Adrenal gland (tissue), 12 donors: Measurements from ENCODE around the gene ST3GAL4. TPM values are rescaled to one million over a fixed set of nuclear protein-coding genes. Genes with fewer than 3 reads are reported as not detected.

Experiments
- DNase-seq, 7 donors: peaks; one replicate each; pipeline ENCODE4 v3.0.0-alpha.2; 2019 to 2020
- H3K27ac ChIP-seq, 5 donors: fragments of 200-600 bp; sonication (generic) in 4 of 5; 1 replicate in 3 of 5; 2 replicates in 2 of 5; pipeline versions ENCODE4 v1.5.1 to v1.8.0; 2016 to 2020; ENCODE audit warnings: mild to moderate bottlenecking in 1 of 5
- H3K27me3 ChIP-seq: fragments of 200-600 bp; 2 replicates; pipeline ENCODE4 v1.8.0; 2021
- H3K36me3 ChIP-seq, 2 donors: fragments of 200-600 bp; replicated peaks in 1 of 2; 1 replicate in 1 of 2; 2 replicates in 1 of 2; pipeline versions ENCODE4 v1.5.1 to v1.8.0; 2018 to 2022
- H3K4me1 ChIP-seq, 2 donors: fragments of 200-600 bp; replicated peaks in 1 of 2; 1 replicate in 1 of 2; 2 replicates in 1 of 2; pipeline versions ENCODE4 v1.5.1 to v1.8.0; 2018 to 2021
- H3K4me3 ChIP-seq, 4 donors: fragments of 200-600 bp; sonication (generic) in 3 of 4; one replicate each; pipeline ENCODE4 v1.5.1; 2016 to 2018
- H3K9me3 ChIP-seq, 3 donors: fragments of 200-600 bp; sonication (generic) in 1 of 3; replicated peaks in 1 of 3; 1 replicate in 2 of 3; 2 replicates in 1 of 3; pipeline versions ENCODE4 v1.5.1 to v1.8.0; 2016 to 2021
- CTCF ChIP-seq, 6 experiments: fragments of 450-650 bp in 4 of 6; fragments of 200-600 bp in 2 of 6; sonication (generic) in 1 of 6; IDR thresholded peaks; 1 replicate in 5 of 6; 2 replicates in 1 of 6; pipeline versions ENCODE4 v1.5.1 to v1.8.0; 2016 to 2021; ENCODE audit warnings: antibody characterized with exemption in 6 of 6, mild to moderate bottlenecking in 2 of 6, moderate library complexity in 1 of 6
- POLR2A ChIP-seq, 2 donors: fragments of 450-650 bp; IDR thresholded peaks; one replicate each; pipeline ENCODE4 v1.6.1; 2017; ENCODE audit warnings: antibody characterized with exemption in 2 of 2, mild to moderate bottlenecking in 2 of 2, moderate library complexity in 1 of 2
- WGBS, 4 donors: extraction: QIAGEN DNeasy Blood & Tissue Kit in 2 of 4; methylation state at CpG; one replicate each; pipeline versions ENCODE4 v1.1.5 to v1.1.7; 2013 to 2017; 5-methylcytosine and 5-hydroxymethylcytosine counted together
- intact Hi-C, 2 donors: fragments of 100-400 bp; cut with DNase I; formaldehyde crosslinking; loops; one replicate each; pipeline versions ENCODE4 v1.14.1 to v1.15.0; 2022 to 2023
- polyA plus RNA-seq, 3 donors: library from polyadenylated mRNA; stranded (reverse); fragments of 200-250 nt in 2 of 3; fragments of 350-450 nt in 1 of 3; fragmentation: Illumina TruSeq in 1 of 3; extraction: RNeasy Lipid Tissue Mini Kit (QIAGEN cat#74804) in 1 of 3; gene quantifications; one replicate each; pipeline ENCODE4 v1.2.3, GENCODE V29; 2013 to 2014
- total RNA-seq, 9 donors: library from RNA; depleted of rRNA in 4 of 9; stranded (reverse); fragments of >200 nt in 4 of 9; fragments of 120-200 nt in 1 of 9; fragmentation: NEBNext Ultra II Directional in 1 of 9; extraction: Animal tissue kit (Norgen Biotek cat#: 25700) in 1 of 9; gene quantifications; one replicate each; pipeline versions ENCODE4 v1.1.0 to v1.2.4, GENCODE V29; 2013 to 2023
- donor health status: healthy with polysubstance abuse.
- donor health status: Bipolar disorder and iron deficiency.
- donor health status: DM: yes; HTN: yes; CAD: no.
- donor health status: DM: no; HTN: no; CAD: no.
- donor health status: DM: no; HTN: no; CAD: no.
- donor health status: DM: yes; HTN: yes; CAD: no.

ST3GAL4 gene
- total and polyA plus RNA-seq, 12 donors = 119 to 359 (median 163) TPM

GRCh38 chr11:126334659-126335462, 20.6 kb upstream of the ST3GAL4 start:
- Histone ChIP-seq H3K36me3 (peaks cover 0 to 4% of the 10 kb centered on the region in 2 donors), H3K27ac (peak overlapping the region in 1 of 5 donors; percentile 18), H3K4me1 (peaks cover 10 to 36% of the 10 kb centered on the region in 2 donors), H3K27me3 (no peaks in the 10 kb centered on the region), H3K9me3 (no peaks in the 10 kb centered on the region), H3K4me3 (no peak overlapping the region)
- DNase-seq = peak in 1 of 7 donors; percentile 17
- no peak for TF ChIP-seq CTCF (IDR thresholded peaks at IDR 0.05)
- TF ChIP-seq POLR2A (IDR thresholded peaks at IDR 0.05) = no peak
- WGBS, 4 donors = 74 to 87% (median 79%) methylated on average over 6 of the region's 6 CpGs
- intact Hi-C loops = no loop called here

GRCh38 chr11:126335463-126335760, 20.1 kb upstream of the ST3GAL4 start:
- 64 to 89% (median 79%) methylated on average over 4 to 5 of the region's 5 CpGs for WGBS, 4 donors
- H3K27me3 ChIP-seq = no peaks in the 10 kb centered on the region
- no peak overlapping the region for H3K4me3 ChIP-seq
- intact Hi-C loops = no loop called here
- peaks cover 10 to 42% of the 10 kb centered on the region in 2 donors for H3K4me1 ChIP-seq
- DNase-seq = peak in 1 of 7 donors; percentile 22
- no peak overlapping the region for H3K27ac ChIP-seq
- TF ChIP-seq POLR2A (IDR thresholded peaks at IDR 0.05) (no peak), CTCF (IDR thresholded peaks at IDR 0.05) (no peak)
- H3K36me3 ChIP-seq = peaks cover 0 to 4% of the 10 kb centered on the region in 2 donors
- no peaks in the 10 kb centered on the region for H3K9me3 ChIP-seq

- Histone ChIP-seq H3K27ac (peak overlapping the region in 1 of 5 donors; percentile 65), H3K27me3 (no peaks in the 10 kb centered on the region), H3K4me1 (peaks cover 10 to 47% of the 10 kb centered on the region in 2 donors), H3K4me3 (no peak overlapping the region), H3K36me3 (peaks cover 0 to 4% of the 10 kb centered on the region in 2 donors), H3K9me3 (no peaks in the 10 kb centered on the region)
- WGBS, 4 donors = 67 to 77% (median 71%) methylated on average over 8 of the region's 8 CpGs
- intact Hi-C loops = no loop called here
- peak in 1 of 7 donors; percentile 10 for DNase-seq
- TF ChIP-seq POLR2A (IDR thresholded peaks at IDR 0.05) (no peak), CTCF (IDR thresholded peaks at IDR 0.05) (no peak)
Measured at GRCh38 chr11:126336138-126336541, 19.3 kb upstream of the ST3GAL4 start.

- 72 to 93% (median 84%) methylated on average over 2 to 9 of the region's 9 CpGs for WGBS, 4 donors
- peak in 1 of 7 donors; percentile 23 for DNase-seq
- Histone ChIP-seq H3K36me3 (peaks cover 0 to 4% of the 10 kb centered on the region in 2 donors), H3K4me1 (peaks cover 9 to 47% of the 10 kb centered on the region in 2 donors), H3K27me3 (no peaks in the 10 kb centered on the region), H3K9me3 (no peaks in the 10 kb centered on the region), H3K4me3 (no peak overlapping the region), H3K27ac (peak overlapping the region in 2 of 5 donors; percentile 26 to 65)
- intact Hi-C loops = no loop called here
- TF ChIP-seq POLR2A (IDR thresholded peaks at IDR 0.05) = no peak
- TF ChIP-seq CTCF (IDR thresholded peaks at IDR 0.05) = no peak
Measured at GRCh38 chr11:126336671-126337101, 18.8 kb upstream of the ST3GAL4 start.
